B cell (primary cell): ENCODE results near the gene SINHCAF.

ENCODE experiments used
- CTCF ChIP-seq: fragments of 200-600 bp; IDR thresholded peaks from one replicate; pipeline ENCODE4 v1.8.0; 2022; ENCODE audit warnings: antibody characterized with exemption, mild to moderate bottlenecking
- EZH2 ChIP-seq: IDR thresholded peaks from 2 replicates; pipeline ENCODE4 v1.6.1; 2012; ENCODE audit warnings: borderline replicate concordance, low read depth, mild to moderate bottlenecking, moderate library complexity, low read length; ENCODE audit not compliant: insufficient read depth, poor library complexity, severe bottlenecking

DNA sequence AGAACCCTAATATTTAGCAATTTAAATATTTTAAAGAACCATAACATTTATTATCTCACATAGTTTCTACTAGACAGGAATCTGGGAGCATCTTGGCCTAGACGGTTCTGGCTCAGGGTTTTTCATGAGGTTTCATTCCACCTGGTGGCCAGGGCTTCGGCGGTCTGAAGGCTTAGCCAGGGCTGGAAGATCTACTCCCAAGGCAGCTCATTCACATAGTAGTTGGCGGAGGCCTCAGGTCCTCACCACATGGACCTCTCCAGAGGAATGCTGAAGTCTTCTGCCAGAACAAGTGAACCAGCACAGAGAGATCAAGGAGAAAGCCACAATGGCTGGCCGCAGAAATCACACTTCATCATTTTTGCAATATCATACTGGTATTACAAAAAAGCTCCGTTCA lies 68.2 kb downstream of the SINHCAF start:
- TF ChIP-seq CTCF = no peak
- no peak for TF ChIP-seq EZH2
